Activated T-cell treated with anti-CD3 and anti-CD28 coated beads for 1 hour (primary cell): ENCODE results near the gene PKD1.
"Not testable (repeated sequence)": the region's sequence is repeated elsewhere in the genome, so short reads cannot be mapped to it uniquely, and the experiment has no call there.

Experiments
- DNase-seq: peaks from one replicate; pipeline ENCODE4 v3.0.0-alpha.2; 2020; ENCODE audit warnings: low read depth

Gene PKD1

GRCh38 chr16:2107121-2107790, 28.4 kb downstream of the PKD1 start:
- DNase-seq: not testable (repeated sequence)

GRCh38 chr16:2106211-2106610, 29.5 kb downstream of the PKD1 start:
- DNase-seq: not testable (repeated sequence)

- not testable (repeated sequence) for DNase-seq
Measured at GRCh38 chr16:2105769-2106168, 29.9 kb downstream of the PKD1 start.

- DNase-seq: not testable (repeated sequence)
Measured at GRCh38 chr16:2105291-2105690, 30.4 kb downstream of the PKD1 start.

GRCh38 chr16:2104464-2104863, 31.2 kb downstream of the PKD1 start:
- DNase-seq: not testable (repeated sequence)

GRCh38 chr16:2102471-2102870, 33.2 kb downstream of the PKD1 start:
- DNase-seq: no peak

- DNase-seq: not testable (repeated sequence)
Measured at GRCh38 chr16:2101581-2101980, 34.1 kb downstream of the PKD1 start.

GRCh38 chr16:2097689-2098088, 38.0 kb downstream of the PKD1 start:
- not testable (repeated sequence) for DNase-seq

- DNase-seq: no peak
Measured at GRCh38 chr16:2096853-2097595, 38.7 kb downstream of the PKD1 start.

GRCh38 chr16:2095918-2096582, 39.6 kb downstream of the PKD1 start:
- no peak for DNase-seq

- DNase-seq: no peak
Measured at GRCh38 chr16:2095315-2095853, 40.3 kb downstream of the PKD1 start.

GRCh38 chr16:2093793-2094192, 41.9 kb downstream of the PKD1 start:
- DNase-seq: no peak

- DNase-seq: no peak
Measured at GRCh38 chr16:2092866-2093265, 42.8 kb downstream of the PKD1 start.

GRCh38 chr16:2092256-2092620, 43.5 kb downstream of the PKD1 start:
- no peak for DNase-seq

- no peak for DNase-seq
Measured at GRCh38 chr16:2091547-2092255, 44.0 kb downstream of the PKD1 start.

- DNase-seq: no peak
Measured at GRCh38 chr16:2090777-2091546, 44.7 kb downstream of the PKD1 start.

- no peak for DNase-seq
Measured at GRCh38 chr16:2090481-2090776, 45.3 kb downstream of the PKD1 start.

- no peak for DNase-seq
Measured at GRCh38 chr16:2089706-2090480, 45.8 kb downstream of the PKD1 start.

GRCh38 chr16:2088759-2089358, 46.8 kb downstream of the PKD1 start:
- no peak for DNase-seq
